OCI-LY7 (cell line): ENCODE data around the gene PRKG1. TPM values are rescaled to one million over a fixed set of nuclear protein-coding genes. Genes with fewer than 3 reads are reported as not detected.

ENCODE experiments used
- BruUV-seq: library from RNA; stranded (reverse); fragments of 400-500 nt; replicated peaks from 2 replicates; lab custom pipeline; 2021; lab: Mats Ljungman, UMichigan
- CTCF ChIA-PET: fragments of 300-600 bp; sonication (Branson Sonifier 250); formaldehyde crosslinking; loops from one replicate; lab custom pipeline; 2022; ENCODE audit warnings: antibody characterized with exemption; ENCODE audit not compliant: unreplicated experiment; lab: Charles Lee
- POLR2A ChIA-PET: fragments of 300-600 bp; sonication (Branson Sonifier 250); formaldehyde crosslinking; loops from one replicate; lab custom pipeline; 2022; ENCODE audit warnings: antibody characterized with exemption; lab: Charles Lee
- DNase-seq: peaks from one replicate; pipeline ENCODE4 v3.0.0-alpha.2; 2015; ENCODE audit warnings: low spot score
- H2AFZ ChIP-seq: fragments of 200-600 bp; sonication (generic), shearing (Covaris generic); 2 replicates; pipeline ENCODE4 v1.6.1; 2014; ENCODE audit warnings: mild to moderate bottlenecking, antibody characterized with exemption, low read length, moderate library complexity
- H3K27ac ChIP-seq: fragments of 200-600 bp; sonication (generic); 2 replicates; pipeline ENCODE4 v1.5.1; 2014; ENCODE audit warnings: mixed run types, low read depth, mild to moderate bottlenecking, moderate library complexity, low read length, inconsistent platforms; ENCODE audit not compliant: poor library complexity, severe bottlenecking
- H3K36me3 ChIP-seq: fragments of 200-600 bp; sonication (generic); 2 replicates; pipeline ENCODE4 v1.6.1; 2014; ENCODE audit warnings: mild to moderate bottlenecking, antibody characterized with exemption, low read length, moderate library complexity, mixed read lengths; ENCODE audit not compliant: insufficient read depth
- H3K4me1 ChIP-seq: fragments of 200-600 bp; sonication (generic); 2 replicates; pipeline ENCODE4 v1.5.1; 2014; ENCODE audit warnings: mild to moderate bottlenecking, low read length; ENCODE audit not compliant: insufficient read depth, poor library complexity, severe bottlenecking
- H3K4me2 ChIP-seq: fragments of 200-600 bp; sonication (generic); 2 replicates; pipeline ENCODE4 v1.6.1; 2014; ENCODE audit warnings: mild to moderate bottlenecking, low read length
- H3K4me3 ChIP-seq: fragments of 200-600 bp; sonication (generic); 2 replicates; pipeline ENCODE4 v1.5.1; 2014; ENCODE audit warnings: mild to moderate bottlenecking, low read depth, low read length; ENCODE audit not compliant: poor library complexity, severe bottlenecking
- H3K79me2 ChIP-seq: fragments of 200-600 bp; sonication (generic); 2 replicates; pipeline ENCODE4 v1.6.1; 2016; ENCODE audit warnings: low read depth, mild to moderate bottlenecking, low read length, moderate library complexity, mixed read lengths; ENCODE audit not compliant: insufficient read depth
- H3K9me2 ChIP-seq: fragments of 200-600 bp; sonication (generic); 2 replicates; pipeline ENCODE4 v1.6.1; 2016; ENCODE audit warnings: mild to moderate bottlenecking, low read length, mixed read lengths; ENCODE audit not compliant: insufficient read depth
- H3K9me3 ChIP-seq: fragments of 200-600 bp; sonication (generic); 2 replicates; pipeline ENCODE4 v1.6.1; 2014; ENCODE audit warnings: mild to moderate bottlenecking, mixed run types, low read length, mixed read lengths
- H4K20me1 ChIP-seq: fragments of 200-600 bp; sonication (generic); 2 replicates; pipeline ENCODE4 v1.6.1; 2014; ENCODE audit warnings: mild to moderate bottlenecking, antibody characterized with exemption, low read length, moderate library complexity, mixed read lengths; ENCODE audit not compliant: insufficient read depth
- EZH2phosphoT487 ChIP-seq: fragments of 200-600 bp; sonication (generic); IDR thresholded peaks from 2 replicates; pipeline ENCODE4 v1.6.1; 2018; ENCODE audit warnings: low read depth, borderline replicate concordance, mild to moderate bottlenecking, mixed run types, antibody characterized with exemption, low read length, moderate library complexity, mixed read lengths
- intact Hi-C: fragments of 100-400 bp; cut with micrococcal nuclease; formaldehyde crosslinking; loops from one replicate; pipeline ENCODE4 v1.10.0; 2022; ENCODE audit not compliant: unreplicated experiment
- total RNA-seq, 2 experiments: library from RNA; depleted of rRNA in 1 of 2; stranded (reverse); fragments of >200 nt in 1 of 2; shearing (Covaris generic) in 1 of 2; gene quantifications; 2 replicates each; pipeline ENCODE4 v1.2.3, GENCODE V29; 2014 to 2022
- TF ChIP-seq, protein P1 (sequence below): fragments of 200-600 bp; sonication (generic); conservative IDR thresholded peaks from 2 replicates; pipeline ENCODE4 v1.5.1; 2014; ENCODE audit warnings: mild to moderate bottlenecking, antibody characterized with exemption, low read length, moderate library complexity, mixed read lengths

Gene PRKG1
- total RNA-seq, 2 experiments from 2014 or later = not detected

DNA sequence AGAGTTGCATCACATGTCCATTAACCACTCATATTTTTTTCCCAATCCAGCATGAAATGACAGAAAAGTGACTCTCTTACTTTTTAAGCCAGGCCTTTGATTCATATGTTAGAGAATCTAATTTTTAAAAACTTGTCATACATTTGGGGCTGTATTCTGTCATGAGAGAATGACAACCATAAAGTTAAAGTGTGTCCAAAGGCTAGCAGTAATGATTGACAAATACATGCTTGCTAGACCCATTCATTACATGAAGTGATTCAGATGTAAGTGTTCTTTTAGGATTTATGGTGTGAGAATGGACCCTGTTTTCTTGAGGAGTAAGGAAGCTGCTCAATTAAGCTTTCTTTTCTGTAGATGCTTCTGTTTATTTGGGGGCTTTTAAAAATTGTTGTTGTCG, 549.7 kb downstream of the PRKG1 start:
- no TSS peak for BruUV-seq
- intact Hi-C loops = no loop called here
- CTCF ChIA-PET = no interaction called here

DNA sequence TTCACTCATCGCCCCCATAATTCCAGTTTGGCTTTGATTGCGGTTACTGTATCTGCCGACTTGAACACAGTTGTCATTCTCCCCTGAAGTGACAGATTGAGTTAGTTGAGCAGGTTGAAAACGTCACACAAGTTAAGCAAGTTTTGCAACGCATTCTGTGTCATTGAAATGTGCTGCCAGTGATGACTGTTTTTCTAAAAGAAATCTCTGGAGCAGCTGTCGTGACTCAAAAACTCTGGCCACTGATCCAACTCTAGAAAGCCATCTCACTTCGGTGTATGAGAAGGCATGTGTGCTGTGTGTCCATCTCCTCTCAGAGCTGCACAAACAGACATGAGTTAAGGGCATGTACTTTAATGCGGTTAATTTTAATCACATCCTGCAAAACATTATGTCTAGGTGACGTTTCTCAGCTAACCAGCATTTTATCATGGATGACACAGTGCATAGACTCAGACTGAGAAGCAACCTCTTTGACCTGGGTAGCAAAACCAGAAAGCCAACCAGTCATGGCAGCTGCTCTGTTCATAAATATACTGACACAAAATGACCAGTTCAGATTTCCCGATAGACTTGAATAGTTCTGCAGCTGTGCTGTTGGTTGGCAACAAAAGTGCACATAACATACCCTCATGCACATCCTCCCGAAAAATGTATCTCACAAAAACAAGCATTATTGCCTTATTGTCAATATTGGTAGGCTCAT, 555.8 kb downstream of the PRKG1 start:
- no peak overlapping the region for H2AFZ ChIP-seq
- no peak overlapping the region for H3K4me2 ChIP-seq
- BruUV-seq = no TSS peak
- H3K4me3 ChIP-seq = no peak overlapping the region
- POLR2A ChIA-PET = no interaction called here
- H4K20me1 ChIP-seq = no peaks in the 10 kb centered on the region
- no peaks in the 10 kb centered on the region for H3K9me2 ChIP-seq
- no peak overlapping the region for H3K27ac ChIP-seq
- DNase-seq = no peak
- no peaks in the 10 kb centered on the region for H3K4me1 ChIP-seq
- H3K9me3 ChIP-seq = no peaks in the 10 kb centered on the region
- intact Hi-C loops = no loop called here
- CTCF ChIA-PET = no interaction called here
- H3K36me3 ChIP-seq = no peaks in the 10 kb centered on the region
- TF ChIP-seq, protein P1, sequence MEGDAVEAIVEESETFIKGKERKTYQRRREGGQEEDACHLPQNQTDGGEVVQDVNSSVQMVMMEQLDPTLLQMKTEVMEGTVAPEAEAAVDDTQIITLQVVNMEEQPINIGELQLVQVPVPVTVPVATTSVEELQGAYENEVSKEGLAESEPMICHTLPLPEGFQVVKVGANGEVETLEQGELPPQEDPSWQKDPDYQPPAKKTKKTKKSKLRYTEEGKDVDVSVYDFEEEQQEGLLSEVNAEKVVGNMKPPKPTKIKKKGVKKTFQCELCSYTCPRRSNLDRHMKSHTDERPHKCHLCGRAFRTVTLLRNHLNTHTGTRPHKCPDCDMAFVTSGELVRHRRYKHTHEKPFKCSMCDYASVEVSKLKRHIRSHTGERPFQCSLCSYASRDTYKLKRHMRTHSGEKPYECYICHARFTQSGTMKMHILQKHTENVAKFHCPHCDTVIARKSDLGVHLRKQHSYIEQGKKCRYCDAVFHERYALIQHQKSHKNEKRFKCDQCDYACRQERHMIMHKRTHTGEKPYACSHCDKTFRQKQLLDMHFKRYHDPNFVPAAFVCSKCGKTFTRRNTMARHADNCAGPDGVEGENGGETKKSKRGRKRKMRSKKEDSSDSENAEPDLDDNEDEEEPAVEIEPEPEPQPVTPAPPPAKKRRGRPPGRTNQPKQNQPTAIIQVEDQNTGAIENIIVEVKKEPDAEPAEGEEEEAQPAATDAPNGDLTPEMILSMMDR = no peak
- TF ChIP-seq EZH2phosphoT487 = no peak
- no peaks in the 10 kb centered on the region for H3K79me2 ChIP-seq

More for the DNA sequence above, 549.7 kb downstream of the PRKG1 start:
- H3K4me1 ChIP-seq = no peaks in the 10 kb centered on the region
- H3K4me3 ChIP-seq = no peak overlapping the region
- no peak for TF ChIP-seq EZH2phosphoT487
- TF ChIP-seq, protein P1 = no peak
- no peak overlapping the region for H3K4me2 ChIP-seq
- POLR2A ChIA-PET = no interaction called here
- H3K9me2 ChIP-seq = no peaks in the 10 kb centered on the region
- no peaks in the 10 kb centered on the region for H4K20me1 ChIP-seq
- H3K79me2 ChIP-seq = no peaks in the 10 kb centered on the region
- H3K27ac ChIP-seq = no peak overlapping the region
- H3K9me3 ChIP-seq = no peaks in the 10 kb centered on the region
- no peak for DNase-seq
- no peak overlapping the region for H2AFZ ChIP-seq
- no peaks in the 10 kb centered on the region for H3K36me3 ChIP-seq

DNA sequence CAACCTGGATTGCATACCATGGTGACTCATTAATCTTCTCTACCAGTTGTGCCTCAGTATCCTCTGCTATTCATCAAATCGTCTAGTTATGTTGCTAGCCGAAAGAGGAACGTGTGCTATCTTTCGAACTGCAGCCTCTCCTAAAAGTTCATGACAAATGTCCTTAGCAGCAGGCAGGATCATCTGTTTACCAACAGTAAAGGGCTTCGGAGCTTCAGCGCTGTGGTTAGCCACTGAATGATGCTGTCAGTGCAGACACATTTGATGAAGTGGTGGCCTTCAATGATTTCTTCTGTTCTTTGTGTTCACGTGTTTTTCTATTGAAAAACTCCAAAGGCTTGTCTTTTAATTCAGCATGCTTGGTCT, 556.3 kb downstream of the PRKG1 start:
- no TSS peak for BruUV-seq
- Histone ChIP-seq H4K20me1 (no peaks in the 10 kb centered on the region), H3K4me1 (no peaks in the 10 kb centered on the region), H3K36me3 (no peaks in the 10 kb centered on the region), H3K4me2 (no peak overlapping the region), H3K27ac (no peak overlapping the region), H3K9me2 (no peaks in the 10 kb centered on the region), H2AFZ (no peak overlapping the region), H3K9me3 (no peaks in the 10 kb centered on the region), H3K4me3 (no peak overlapping the region), H3K79me2 (no peaks in the 10 kb centered on the region)
- TF ChIP-seq, protein P1 = no peak
- TF ChIP-seq EZH2phosphoT487 = no peak
- no peak for DNase-seq
- POLR2A ChIA-PET = no interaction called here
- CTCF ChIA-PET = no interaction called here
- intact Hi-C loops = no loop called here
